ENCODE data around the gene PRR5L. TPM values are rescaled to one million over a fixed set of nuclear protein-coding genes. Genes with fewer than 3 reads are reported as not detected.

The PRR5L gene
- total and polyA plus RNA-seq, 2 experiments from 2014 or later = 3.1 to 8.9 TPM

GRCh38 chr11:36251823-36252222 is 44.3 kb upstream of the PRR5L start:
- ATAC-seq (no peak), DNase-seq (ENCODE audit: low spot score) (no peak)
- no peak overlapping the region for H3K4me2 ChIP-seq
- no peaks in the 10 kb centered on the region for H3K4me1 ChIP-seq (ENCODE audit: insufficient read depth)
- H3K9me2 ChIP-seq (ENCODE audit: insufficient read depth) = peaks cover 10% of the 10 kb centered on the region; the same call in 1 of the 2 replicates
- no peaks in the 10 kb centered on the region for H3K9me3 Mint-ChIP-seq
- H2AFZ ChIP-seq = no peak overlapping the region
- no peak overlapping the region for H3K4me3 ChIP-seq
- TF ChIP-seq EZH2phosphoT487 (IDR thresholded peaks at IDR 0.05; ENCODE audit: unreplicated experiment) (no peak), ETS1 (IDR thresholded peaks at IDR 0.05) (no peak), CREB1 (CRISPR knock-in tag; IDR thresholded peaks at IDR 0.05; ENCODE audit: low read depth) (no peak), CTCF (conservative IDR thresholded peaks at IDR 0.05; ENCODE audit: low read depth in 2 of 2) (no peak), STAT1 (IDR thresholded peaks at IDR 0.05; ENCODE audit: unreplicated experiment) (no peak), ZNF462 (CRISPR knock-in tag; IDR thresholded peaks at IDR 0.05) (no peak), ZNF114 (CRISPR knock-in tag; IDR thresholded peaks at IDR 0.05) (no peak)
- no peaks in the 10 kb centered on the region for H3K27me3 ChIP-seq (ENCODE audit: insufficient read depth)
- no peak overlapping the region for H3K27ac Mint-ChIP-seq
- H3K4me1 Mint-ChIP-seq = no peaks in the 10 kb centered on the region; the same call in 1 of the 3 replicates
- H3K27ac ChIP-seq (ENCODE audit: low read depth) = no peak overlapping the region
- H3K36me3 Mint-ChIP-seq (ENCODE audit: low read depth) = peaks cover 3% of the 10 kb centered on the region; the same call in 1 of the 3 replicates
- H3K36me3 ChIP-seq (ENCODE audit: insufficient read depth) = no peaks in the 10 kb centered on the region
- H3K27me3 Mint-ChIP-seq (ENCODE audit: insufficient read depth, low read depth, poor library complexity) = no peaks in the 10 kb centered on the region
- H3F3A ChIP-seq (replicated peaks; ENCODE audit: low read depth) = no peaks in the 10 kb centered on the region
- no peak overlapping the region for H3K4me3 Mint-ChIP-seq
- no peaks in the 10 kb centered on the region for H3K79me2 ChIP-seq (replicated peaks; ENCODE audit: insufficient read depth)
- no peaks in the 10 kb centered on the region for H4K20me1 ChIP-seq (replicated peaks; ENCODE audit: insufficient read depth)

All from GM23338 (cell line).